Osteocyte (in vitro differentiated cells): ENCODE results near the gene COG7. TPM values are rescaled to one million over a fixed set of nuclear protein-coding genes. Genes with fewer than 3 reads are reported as not detected.

Experiments
- DNase-seq: peaks from one replicate; pipeline ENCODE4 v3.0.0; 2021; ENCODE audit warnings: mixed read lengths; ENCODE audit not compliant: unreplicated experiment; ENCODE audit errors: extremely low spot score
- H3K27ac Mint-ChIP-seq: one replicate; pipeline ENCODE4 v1.8.0; 2021; ENCODE audit warnings: mild to moderate bottlenecking, mixed read lengths; ENCODE audit not compliant: unreplicated experiment
- H3K27me3 Mint-ChIP-seq: one replicate; pipeline ENCODE4 v1.8.0; 2021; ENCODE audit warnings: mixed read lengths; ENCODE audit not compliant: unreplicated experiment
- H3K36me3 Mint-ChIP-seq: one replicate; pipeline ENCODE4 v1.8.0; 2021; ENCODE audit warnings: mixed read lengths; ENCODE audit not compliant: unreplicated experiment
- H3K4me1 Mint-ChIP-seq: one replicate; pipeline ENCODE4 v1.8.0; 2021; ENCODE audit warnings: mixed read lengths; ENCODE audit not compliant: unreplicated experiment
- H3K4me3 Mint-ChIP-seq: one replicate; pipeline ENCODE4 v1.8.0; 2021; ENCODE audit warnings: mild to moderate bottlenecking, moderate library complexity, mixed read lengths; ENCODE audit not compliant: unreplicated experiment
- H3K9me3 Mint-ChIP-seq: one replicate; pipeline ENCODE4 v1.8.0; 2021; ENCODE audit warnings: mixed read lengths; ENCODE audit not compliant: unreplicated experiment
- total RNA-seq: library from RNA; stranded (reverse); gene quantifications from 2 replicates; pipeline ENCODE4 v1.2.1, GENCODE V29; 2021
- TF ChIP-seq, protein P1 (sequence below): fragments of 200-600 bp; sonication (generic); IDR thresholded peaks from 2 replicates; pipeline ENCODE4 v1.5.0; 2021; ENCODE audit warnings: antibody characterized with exemption, mild to moderate bottlenecking, moderate library complexity

The COG7 gene
- total RNA-seq, 1 donor from 2014 or later: 25.4 TPM

- H3K36me3 Mint-ChIP-seq: peaks cover 19% of the 10 kb centered on the region
- no peaks in the 10 kb centered on the region for H3K27me3 Mint-ChIP-seq
- no peak overlapping the region for H3K4me3 Mint-ChIP-seq
- no peaks in the 10 kb centered on the region for H3K9me3 Mint-ChIP-seq
- peaks cover 16% of the 10 kb centered on the region for H3K4me1 Mint-ChIP-seq
- no peak overlapping the region for H3K27ac Mint-ChIP-seq
- TF ChIP-seq, protein P1, sequence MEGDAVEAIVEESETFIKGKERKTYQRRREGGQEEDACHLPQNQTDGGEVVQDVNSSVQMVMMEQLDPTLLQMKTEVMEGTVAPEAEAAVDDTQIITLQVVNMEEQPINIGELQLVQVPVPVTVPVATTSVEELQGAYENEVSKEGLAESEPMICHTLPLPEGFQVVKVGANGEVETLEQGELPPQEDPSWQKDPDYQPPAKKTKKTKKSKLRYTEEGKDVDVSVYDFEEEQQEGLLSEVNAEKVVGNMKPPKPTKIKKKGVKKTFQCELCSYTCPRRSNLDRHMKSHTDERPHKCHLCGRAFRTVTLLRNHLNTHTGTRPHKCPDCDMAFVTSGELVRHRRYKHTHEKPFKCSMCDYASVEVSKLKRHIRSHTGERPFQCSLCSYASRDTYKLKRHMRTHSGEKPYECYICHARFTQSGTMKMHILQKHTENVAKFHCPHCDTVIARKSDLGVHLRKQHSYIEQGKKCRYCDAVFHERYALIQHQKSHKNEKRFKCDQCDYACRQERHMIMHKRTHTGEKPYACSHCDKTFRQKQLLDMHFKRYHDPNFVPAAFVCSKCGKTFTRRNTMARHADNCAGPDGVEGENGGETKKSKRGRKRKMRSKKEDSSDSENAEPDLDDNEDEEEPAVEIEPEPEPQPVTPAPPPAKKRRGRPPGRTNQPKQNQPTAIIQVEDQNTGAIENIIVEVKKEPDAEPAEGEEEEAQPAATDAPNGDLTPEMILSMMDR: no peak
- no peak for DNase-seq
Observed at GRCh38 chr16:23428351-23428750, 24.6 kb downstream of the COG7 start.

- peaks cover 33% of the 10 kb centered on the region for H3K4me1 Mint-ChIP-seq
- no peak overlapping the region for H3K4me3 Mint-ChIP-seq
- H3K27me3 Mint-ChIP-seq: no peaks in the 10 kb centered on the region
- TF ChIP-seq, protein P1: no peak
- H3K36me3 Mint-ChIP-seq: peaks cover 9% of the 10 kb centered on the region
- H3K27ac Mint-ChIP-seq: peak overlapping the region; percentile 89
- DNase-seq: no peak
- H3K9me3 Mint-ChIP-seq: no peaks in the 10 kb centered on the region
Observed at GRCh38 chr16:23424292-23424958, 28.6 kb downstream of the COG7 start.

DNA sequence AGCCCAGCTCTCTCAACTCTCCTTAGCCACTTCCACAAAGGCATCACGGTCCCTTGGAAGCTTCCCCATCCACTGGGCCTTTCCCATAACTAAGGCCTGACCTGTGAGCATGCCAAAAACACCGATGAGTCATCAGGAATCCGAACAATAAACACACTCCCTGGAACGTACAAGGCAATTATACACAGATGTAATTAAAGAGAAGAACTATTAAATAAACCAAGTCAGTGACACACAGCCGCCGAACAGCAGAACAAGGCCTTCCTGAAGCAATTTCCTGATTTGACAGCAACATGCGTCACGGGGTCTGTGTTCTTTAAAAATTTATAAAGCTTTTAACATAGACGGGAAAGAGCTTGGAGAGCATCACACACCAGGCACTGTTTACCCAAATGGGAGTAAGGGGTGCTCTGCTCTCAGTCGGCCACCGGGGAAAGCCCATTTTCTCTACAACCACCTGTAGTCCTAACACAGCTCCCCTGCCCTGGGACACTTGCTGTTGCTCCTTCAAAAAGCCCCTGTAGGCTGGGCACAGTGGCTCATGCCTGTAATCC, 29.4 kb downstream of the COG7 start:
- no peak overlapping the region for H3K4me3 Mint-ChIP-seq
- TF ChIP-seq, protein P1: no peak
- H3K27me3 Mint-ChIP-seq: no peaks in the 10 kb centered on the region
- H3K27ac Mint-ChIP-seq: peak overlapping the region; percentile 89
- H3K36me3 Mint-ChIP-seq: peaks cover 13% of the 10 kb centered on the region
- peaks cover 34% of the 10 kb centered on the region for H3K4me1 Mint-ChIP-seq
- DNase-seq: no peak
- H3K9me3 Mint-ChIP-seq: no peaks in the 10 kb centered on the region

DNA sequence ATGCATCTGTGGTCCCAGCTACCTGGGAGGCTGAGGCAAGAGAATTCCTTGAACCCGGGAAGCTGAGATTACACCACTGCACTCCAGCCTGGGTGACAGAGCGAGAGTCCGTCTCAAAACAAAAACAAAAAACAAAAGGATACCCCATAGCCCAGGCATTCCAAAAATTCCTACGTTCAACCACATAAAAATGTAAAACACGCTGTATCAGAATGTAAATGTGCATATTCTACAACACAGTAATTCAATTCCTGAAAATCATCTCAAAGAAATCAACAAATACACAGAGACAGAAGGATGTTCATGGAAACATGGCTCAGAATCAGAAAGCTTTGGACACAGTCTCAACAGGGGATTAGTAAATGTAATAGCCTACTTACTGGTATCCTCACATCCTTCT, 33.0 kb downstream of the COG7 start:
- TF ChIP-seq, protein P1: no peak
- Mint-ChIP-seq H3K36me3 (peaks cover 29% of the 10 kb centered on the region), H3K27ac (peak overlapping the region; percentile 80), H3K9me3 (no peaks in the 10 kb centered on the region), H3K4me3 (no peak overlapping the region), H3K4me1 (peaks cover 34% of the 10 kb centered on the region), H3K27me3 (no peaks in the 10 kb centered on the region)
- DNase-seq: no peak

DNA sequence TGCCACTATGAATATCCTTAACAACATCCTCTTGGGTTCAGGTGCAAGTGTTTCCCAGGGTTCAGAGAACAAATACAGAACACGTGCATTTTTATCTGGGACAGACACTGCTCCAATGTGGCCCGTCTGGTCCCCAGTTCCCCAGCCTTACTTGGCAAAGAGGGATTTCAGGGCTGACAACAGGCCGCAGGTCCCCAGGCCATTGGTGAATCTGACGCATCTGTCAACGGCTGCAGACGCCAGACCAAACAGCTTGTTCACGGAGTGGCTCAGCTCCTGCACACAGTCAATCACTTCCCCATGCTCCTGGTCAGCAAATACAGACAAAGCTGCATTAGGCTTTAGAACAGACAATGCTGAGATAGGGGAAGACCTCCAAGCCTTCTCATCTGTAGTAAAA, 36.2 kb downstream of the COG7 start:
- H3K9me3 Mint-ChIP-seq: no peaks in the 10 kb centered on the region
- TF ChIP-seq, protein P1: no peak
- peaks cover 13% of the 10 kb centered on the region for H3K4me1 Mint-ChIP-seq
- no peaks in the 10 kb centered on the region for H3K27me3 Mint-ChIP-seq
- no peak overlapping the region for H3K4me3 Mint-ChIP-seq
- H3K27ac Mint-ChIP-seq: no peak overlapping the region
- peaks cover 44% of the 10 kb centered on the region for H3K36me3 Mint-ChIP-seq
- no peak for DNase-seq
